NT2/D1 (cell line): ENCODE data around the gene IRX3.

Experiments used
- DNase-seq: peaks from one replicate; pipeline ENCODE4 v3.0.0-alpha.2; 2011; ENCODE audit warnings: low read depth, low spot score
- H3K27me3 ChIP-seq: 2 replicates; pipeline ENCODE4 v1.6.0; 2011; ENCODE audit warnings: mild to moderate bottlenecking; ENCODE audit not compliant: insufficient read length, insufficient read depth
- H3K36me3 ChIP-seq: 2 replicates; pipeline ENCODE4 v1.6.1; 2011; ENCODE audit warnings: mild to moderate bottlenecking, low read length, mixed read lengths; ENCODE audit not compliant: insufficient read depth, insufficient read length
- H3K4me1 ChIP-seq: 2 replicates; pipeline ENCODE4 v1.5.1; 2011; ENCODE audit not compliant: insufficient read depth, insufficient read length
- H3K4me3 ChIP-seq: 2 replicates; pipeline ENCODE4 v1.5.1; 2011; ENCODE audit warnings: low read depth; ENCODE audit not compliant: insufficient read length
- H3K9ac ChIP-seq: 2 replicates; pipeline ENCODE4 v1.6.0; 2011; ENCODE audit warnings: low read depth; ENCODE audit not compliant: insufficient read length
- H3K9me3 ChIP-seq: 2 replicates; pipeline ENCODE4 v1.5.1; 2011; ENCODE audit warnings: mild to moderate bottlenecking, low read length; ENCODE audit not compliant: insufficient read depth
- SUZ12 ChIP-seq: IDR thresholded peaks from 2 replicates; pipeline ENCODE4 v1.6.1; 2011; ENCODE audit not compliant: insufficient read length, insufficient read depth; ENCODE audit errors: extremely low read depth
- YY1 ChIP-seq: IDR thresholded peaks from 2 replicates; pipeline ENCODE4 v1.6.1; 2011; ENCODE audit not compliant: insufficient read length, insufficient read depth
- ZNF274 ChIP-seq: IDR thresholded peaks from 2 replicates; pipeline ENCODE4 v1.6.1; 2011; ENCODE audit warnings: mild to moderate bottlenecking, low read depth, low read length

The IRX3 gene

GRCh38 chr16:54281535-54282201, 4.9 kb downstream of the IRX3 start:
- Histone ChIP-seq H3K9ac (peak overlapping the region; percentile 80), H3K4me3 (peak overlapping the region; percentile 54), H3K36me3 (no peaks in the 10 kb centered on the region), H3K9me3 (no peaks in the 10 kb centered on the region), H3K27me3 (peaks cover 72% of the 10 kb centered on the region), H3K4me1 (peaks cover 13% of the 10 kb centered on the region)
- TF ChIP-seq ZNF274 (no peak), YY1 (no peak), SUZ12 (no peak)
- no peak for DNase-seq

GRCh38 chr16:54280751-54281150, 5.8 kb downstream of the IRX3 start:
- no peaks in the 10 kb centered on the region for H3K36me3 ChIP-seq
- peaks cover 13% of the 10 kb centered on the region for H3K4me1 ChIP-seq
- TF ChIP-seq SUZ12, result no peak
- no peak for TF ChIP-seq ZNF274
- no peak for TF ChIP-seq YY1
- H3K9ac ChIP-seq, result no peak overlapping the region
- H3K4me3 ChIP-seq, result no peak overlapping the region
- no peaks in the 10 kb centered on the region for H3K9me3 ChIP-seq
- DNase-seq, result no peak
- peaks cover 72% of the 10 kb centered on the region for H3K27me3 ChIP-seq

GRCh38 chr16:54277845-54278703, 8.5 kb downstream of the IRX3 start:
- Histone ChIP-seq H3K36me3 (no peaks in the 10 kb centered on the region), H3K4me3 (no peak overlapping the region), H3K9me3 (no peaks in the 10 kb centered on the region), H3K9ac (no peak overlapping the region), H3K27me3 (peaks cover 45% of the 10 kb centered on the region), H3K4me1 (peaks cover 7% of the 10 kb centered on the region)
- no peak for TF ChIP-seq ZNF274
- DNase-seq, result no peak

- H3K4me3 ChIP-seq, result no peak overlapping the region
- peaks cover 24% of the 10 kb centered on the region for H3K27me3 ChIP-seq
- H3K4me1 ChIP-seq, result peaks cover 3% of the 10 kb centered on the region
- no peak for DNase-seq
- H3K9me3 ChIP-seq, result no peaks in the 10 kb centered on the region
- no peaks in the 10 kb centered on the region for H3K36me3 ChIP-seq
- TF ChIP-seq SUZ12 (no peak), ZNF274 (no peak), YY1 (no peak)
- H3K9ac ChIP-seq, result no peak overlapping the region
Measured at GRCh38 chr16:54275956-54276355, 10.6 kb downstream of the IRX3 start.

- Histone ChIP-seq H3K9ac (no peak overlapping the region), H3K9me3 (no peaks in the 10 kb centered on the region), H3K4me1 (peaks cover 3% of the 10 kb centered on the region), H3K4me3 (no peak overlapping the region), H3K27me3 (peaks cover 2% of the 10 kb centered on the region), H3K36me3 (no peaks in the 10 kb centered on the region)
- DNase-seq, result no peak
- TF ChIP-seq YY1, result no peak
- TF ChIP-seq ZNF274, result no peak
- no peak for TF ChIP-seq SUZ12
Measured at GRCh38 chr16:54273566-54273965, 13.0 kb downstream of the IRX3 start.

GRCh38 chr16:54270711-54271110, 15.9 kb downstream of the IRX3 start:
- no peaks in the 10 kb centered on the region for H3K4me1 ChIP-seq
- no peak overlapping the region for H3K9ac ChIP-seq
- H3K27me3 ChIP-seq, result no peaks in the 10 kb centered on the region
- no peak for DNase-seq
- H3K36me3 ChIP-seq, result no peaks in the 10 kb centered on the region
- H3K9me3 ChIP-seq, result no peaks in the 10 kb centered on the region
- no peak overlapping the region for H3K4me3 ChIP-seq
- TF ChIP-seq SUZ12, result no peak
- no peak for TF ChIP-seq ZNF274
- TF ChIP-seq YY1, result no peak

- H3K9me3 ChIP-seq, result no peaks in the 10 kb centered on the region
- TF ChIP-seq YY1 (no peak), SUZ12 (no peak), ZNF274 (no peak)
- no peaks in the 10 kb centered on the region for H3K27me3 ChIP-seq
- no peak overlapping the region for H3K9ac ChIP-seq
- H3K36me3 ChIP-seq, result no peaks in the 10 kb centered on the region
- DNase-seq, result no peak
- H3K4me3 ChIP-seq, result no peak overlapping the region
- H3K4me1 ChIP-seq, result no peaks in the 10 kb centered on the region
Measured at GRCh38 chr16:54269461-54269860, 17.1 kb downstream of the IRX3 start.
